Activated T-helper 1 cell treated with Interleukin-2 at 50 U/mL for 16 hours (primary cell): ENCODE data around the gene SCN4B.

Source experiments
- DNase-seq: peaks from one replicate; pipeline ENCODE4 v3.0.0-alpha.2; 2020; ENCODE audit warnings: low read depth

The SCN4B gene

GRCh38 chr11:118129471-118130172, 23.0 kb downstream of the SCN4B start:
- no peak for DNase-seq

GRCh38 chr11:118128721-118129470, 23.7 kb downstream of the SCN4B start:
- DNase-seq = no peak

- DNase-seq = no peak
These were observed 24.3 kb downstream of the SCN4B start for GRCh38 chr11:118128310-118128709.

DNA sequence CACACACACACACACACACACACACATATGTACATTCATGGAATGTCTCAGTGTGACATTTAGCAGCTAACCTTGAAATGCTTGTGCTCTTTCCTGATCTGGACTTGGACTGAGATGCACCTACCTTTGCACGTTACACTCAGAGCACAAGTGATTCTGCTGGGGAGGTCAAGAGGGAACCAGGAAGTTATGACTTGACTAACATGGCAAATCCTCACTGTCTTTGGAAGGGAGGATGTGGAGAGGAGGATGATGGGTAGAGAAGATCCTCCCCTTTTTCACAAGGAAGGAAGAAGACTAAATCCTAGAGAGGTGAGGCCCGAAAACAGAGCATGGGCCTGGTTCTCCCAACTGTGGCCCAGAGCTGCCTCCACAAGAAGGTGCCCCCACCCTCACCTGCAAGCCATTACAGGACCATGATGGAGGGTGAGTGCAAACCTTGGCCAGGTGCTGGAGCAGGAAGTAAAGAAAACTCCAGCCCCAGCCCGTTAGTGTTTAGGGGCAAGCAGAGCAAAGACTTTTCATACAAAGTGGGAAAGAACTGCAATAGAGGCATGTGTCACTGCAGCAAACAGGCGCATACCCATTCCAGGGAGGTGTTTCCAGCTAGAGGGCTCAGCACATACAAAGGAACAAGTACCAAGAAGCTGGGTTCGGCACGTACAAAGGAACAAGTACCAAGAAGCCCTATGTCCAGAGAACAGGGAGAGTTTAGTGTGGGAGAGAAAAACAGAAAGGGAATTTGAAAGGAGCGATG, 26.4 kb downstream of the SCN4B start:
- DNase-seq = no peak

DNA sequence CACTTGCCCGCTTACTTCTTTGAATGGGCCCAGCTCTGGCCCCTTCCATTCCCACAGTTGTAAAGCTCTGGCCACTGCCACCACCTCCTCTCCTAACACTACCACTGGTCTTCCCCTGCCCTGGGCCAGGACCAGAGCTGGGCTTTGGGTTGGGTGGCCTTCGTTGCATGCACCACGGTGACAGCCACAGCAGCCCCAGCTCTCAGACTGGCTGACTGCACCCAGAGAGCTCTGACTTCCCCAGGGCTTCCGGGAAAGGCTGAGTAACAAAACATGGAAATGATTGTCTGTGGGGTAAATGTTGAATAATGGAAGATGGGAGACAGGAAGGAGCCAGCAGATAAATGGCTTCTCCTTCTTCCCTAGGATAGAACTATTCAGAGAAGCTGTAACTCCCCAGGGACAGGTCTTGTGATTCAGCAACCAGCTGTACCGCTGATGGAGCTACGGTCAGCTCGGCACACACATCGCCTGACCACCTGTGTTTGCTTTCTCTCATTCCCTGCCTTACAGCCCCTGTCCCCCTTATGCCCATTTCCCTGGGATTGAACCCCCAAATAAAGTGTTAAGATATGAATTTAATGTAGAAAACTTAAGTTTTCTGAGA, 27.6 kb downstream of the SCN4B start:
- no peak for DNase-seq

DNA sequence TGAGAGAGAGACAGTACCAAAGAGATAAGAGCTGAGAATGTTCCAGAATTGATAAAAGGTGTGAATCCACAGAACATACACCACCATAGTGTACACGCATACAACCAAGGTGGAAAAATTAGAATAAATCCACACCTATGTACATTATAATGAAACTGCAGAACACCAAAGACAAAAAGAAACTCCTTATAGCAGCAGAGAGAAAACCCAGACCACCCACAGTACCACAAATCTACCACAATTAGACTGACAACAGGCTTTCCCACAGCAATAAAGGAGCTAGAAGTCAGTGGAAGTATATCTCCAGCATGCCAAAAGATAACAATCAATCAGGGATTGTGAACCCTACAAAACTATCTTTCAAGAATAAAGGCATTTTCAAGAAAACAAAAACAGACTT, 31.8 kb downstream of the SCN4B start:
- DNase-seq = no peak

GRCh38 chr11:118117790-118118601, 34.6 kb downstream of the SCN4B start:
- no peak for DNase-seq

- DNase-seq = no peak
These were observed 37.6 kb downstream of the SCN4B start for GRCh38 chr11:118115048-118115447.

- no peak for DNase-seq
These were observed 38.4 kb downstream of the SCN4B start for GRCh38 chr11:118114266-118114665.

DNA sequence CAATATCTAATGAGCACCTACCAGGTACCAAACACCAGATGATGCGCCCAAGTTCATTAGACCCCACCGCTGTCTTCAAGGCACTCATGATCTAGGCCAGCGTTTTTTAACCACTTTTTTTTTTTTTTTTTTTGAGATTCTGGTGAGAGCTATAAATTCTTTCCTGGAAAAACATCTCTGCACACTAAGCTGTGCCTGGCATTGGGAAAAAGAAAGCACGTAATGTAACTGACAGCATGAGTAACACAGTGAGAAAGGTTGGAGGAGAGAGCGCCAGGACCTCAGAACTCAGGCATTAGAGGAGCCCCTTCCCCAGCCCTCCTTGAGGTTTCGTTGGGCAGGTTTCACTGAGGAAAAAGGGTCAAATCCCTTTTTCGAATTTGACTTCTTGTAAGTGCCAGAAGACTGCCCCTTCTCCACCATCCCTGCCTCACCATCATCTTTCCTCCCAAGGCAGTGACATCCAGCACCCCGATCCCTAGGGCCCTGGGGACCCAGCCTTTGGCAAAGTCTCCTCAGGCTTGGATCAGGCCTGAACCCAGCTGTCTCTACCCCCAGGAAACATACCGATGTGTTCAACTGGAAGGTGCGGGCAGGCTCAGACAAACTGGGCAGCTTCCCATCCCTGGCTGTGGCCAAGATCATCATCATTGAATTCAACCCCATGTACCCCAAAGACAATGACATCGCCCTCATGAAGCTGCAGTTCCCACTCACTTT, 39.8 kb downstream of the SCN4B start:
- no peak for DNase-seq

DNA sequence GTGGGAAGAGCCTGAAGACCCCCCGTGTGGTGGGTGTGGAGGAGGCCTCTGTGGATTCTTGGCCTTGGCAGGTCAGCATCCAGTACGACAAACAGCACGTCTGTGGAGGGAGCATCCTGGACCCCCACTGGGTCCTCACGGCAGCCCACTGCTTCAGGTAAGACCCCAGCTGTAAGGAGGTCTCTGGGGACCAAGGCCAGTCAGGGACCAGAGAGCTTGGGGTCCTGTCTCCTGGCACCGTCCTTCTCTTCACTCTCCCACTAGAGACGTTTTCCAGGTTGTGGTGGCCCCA, 40.9 kb downstream of the SCN4B start:
- DNase-seq = no peak

- no peak for DNase-seq
These were observed 41.4 kb downstream of the SCN4B start for GRCh38 chr11:118111019-118111743.

DNA sequence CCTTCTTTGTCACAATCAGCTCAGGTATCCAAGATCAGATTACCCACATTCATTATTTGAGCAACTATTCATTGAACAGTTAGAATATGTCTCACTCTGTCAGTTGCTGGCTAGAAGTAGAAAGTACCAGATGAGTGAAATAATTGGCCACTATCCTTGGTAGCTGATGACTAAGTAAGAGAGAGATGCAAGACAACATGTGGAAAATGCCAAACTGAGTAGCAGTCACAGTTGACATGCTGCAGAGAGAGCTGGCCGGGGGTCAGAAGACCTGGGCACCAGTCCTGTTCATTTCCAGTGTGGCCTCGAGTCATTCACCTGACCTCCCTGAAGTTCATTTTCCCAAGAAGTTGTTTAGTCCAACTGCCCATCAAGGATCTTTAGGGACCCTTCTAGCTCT, 43.4 kb downstream of the SCN4B start:
- DNase-seq = no peak

DNA sequence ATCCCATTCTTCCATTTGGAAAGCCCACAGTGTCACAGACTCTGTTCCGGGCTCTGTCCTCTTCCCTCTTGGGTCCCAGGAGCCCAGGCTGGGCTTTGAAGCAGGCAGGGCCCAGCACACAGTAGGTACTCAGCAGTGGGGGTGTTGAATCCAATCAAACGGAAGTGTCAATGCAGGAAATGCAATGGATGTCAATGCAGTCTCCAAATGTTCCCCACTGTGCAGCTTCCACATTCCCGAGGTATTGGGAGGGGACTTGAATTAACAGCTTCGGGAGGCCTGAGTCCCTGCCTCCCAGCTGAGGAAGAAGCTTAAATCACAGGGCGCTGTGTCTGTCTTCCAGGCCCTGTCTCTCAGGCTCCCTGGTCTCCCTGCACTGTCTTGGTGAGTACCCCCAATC, 44.1 kb downstream of the SCN4B start:
- no peak for DNase-seq

DNA sequence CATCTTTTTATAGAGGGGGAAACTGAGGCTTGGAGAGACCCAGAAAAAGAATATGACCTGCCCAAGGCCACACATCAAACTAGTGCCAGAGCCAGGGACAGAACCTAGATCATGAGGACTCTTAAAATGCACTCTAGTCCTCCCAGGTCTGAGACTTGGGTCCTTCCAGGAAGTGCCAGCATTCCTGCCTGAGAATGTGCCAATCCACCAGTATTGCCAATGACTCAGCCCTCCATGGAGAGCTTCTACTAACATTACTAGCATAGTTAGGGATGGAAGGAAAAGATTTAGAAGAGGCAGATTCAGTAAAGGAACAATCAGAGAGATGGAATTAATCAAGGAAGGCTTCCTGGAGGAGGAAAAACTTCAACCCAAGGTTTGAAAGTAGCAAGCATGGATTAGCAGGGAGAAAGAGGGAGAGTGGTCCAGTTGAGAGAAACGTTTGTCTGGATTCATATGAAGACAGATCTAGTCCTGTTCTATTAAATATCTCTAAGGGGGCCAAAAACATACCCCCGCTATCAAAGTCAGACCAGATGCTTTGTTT, 45.8 kb downstream of the SCN4B start:
- DNase-seq = no peak

DNA sequence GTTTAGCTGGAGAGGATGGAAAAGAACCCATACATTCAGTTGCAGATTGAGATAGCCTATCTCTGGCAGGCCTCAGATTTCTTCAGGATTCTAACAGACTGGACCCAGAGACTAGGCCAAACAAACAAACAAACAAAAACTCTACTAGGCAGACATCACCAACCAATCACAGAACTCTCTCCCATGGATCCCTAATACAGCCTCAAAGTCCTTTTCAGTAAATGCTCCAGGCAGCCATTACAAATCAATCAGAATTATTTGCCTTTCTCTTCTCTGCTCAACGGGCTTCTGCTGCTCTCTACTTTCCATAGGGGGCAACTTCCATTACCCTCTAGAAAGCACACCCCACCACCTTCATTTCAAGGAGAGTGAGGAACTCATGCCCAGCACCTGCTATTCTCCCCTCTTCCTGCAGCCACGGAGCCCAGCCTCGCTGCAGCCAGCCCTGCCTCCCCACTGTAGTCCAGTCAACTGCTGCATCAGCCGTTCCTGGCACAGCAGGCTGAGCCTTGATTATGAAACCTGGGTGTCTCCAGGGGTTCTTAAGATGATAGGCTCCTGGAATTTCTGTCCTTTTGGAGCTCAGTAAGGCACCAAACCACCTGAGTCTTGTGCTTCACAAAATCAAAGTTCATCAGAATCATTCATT, 46.8 kb downstream of the SCN4B start:
- no peak for DNase-seq

GRCh38 chr11:118104491-118104890, 48.1 kb downstream of the SCN4B start:
- DNase-seq = no peak

DNA sequence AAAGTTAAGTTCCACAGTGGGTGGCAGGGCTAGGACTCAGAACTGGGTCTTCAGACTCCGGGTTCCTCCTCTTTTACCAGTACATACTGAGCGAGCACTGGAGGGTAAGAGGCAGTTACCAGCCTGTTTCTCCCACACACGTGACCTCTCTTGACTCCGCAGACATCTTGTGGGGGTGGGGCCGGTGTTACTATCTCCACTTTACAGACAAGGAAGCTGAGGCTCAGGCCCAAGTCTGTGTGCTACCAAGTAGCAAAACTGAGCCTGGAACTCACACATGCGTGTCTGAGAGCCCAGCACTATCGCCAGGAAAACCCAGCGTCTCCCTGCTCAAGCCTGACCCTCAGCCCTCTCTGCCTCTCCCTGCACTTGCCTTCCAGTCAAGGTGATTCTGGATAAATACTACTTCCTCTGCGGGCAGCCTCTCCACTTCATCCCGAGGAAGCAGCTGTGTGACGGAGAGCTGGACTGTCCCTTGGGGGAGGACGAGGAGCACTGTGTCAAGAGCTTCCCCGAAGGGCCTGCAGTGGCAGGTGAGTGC, 49.8 kb downstream of the SCN4B start:
- no peak for DNase-seq

DNA sequence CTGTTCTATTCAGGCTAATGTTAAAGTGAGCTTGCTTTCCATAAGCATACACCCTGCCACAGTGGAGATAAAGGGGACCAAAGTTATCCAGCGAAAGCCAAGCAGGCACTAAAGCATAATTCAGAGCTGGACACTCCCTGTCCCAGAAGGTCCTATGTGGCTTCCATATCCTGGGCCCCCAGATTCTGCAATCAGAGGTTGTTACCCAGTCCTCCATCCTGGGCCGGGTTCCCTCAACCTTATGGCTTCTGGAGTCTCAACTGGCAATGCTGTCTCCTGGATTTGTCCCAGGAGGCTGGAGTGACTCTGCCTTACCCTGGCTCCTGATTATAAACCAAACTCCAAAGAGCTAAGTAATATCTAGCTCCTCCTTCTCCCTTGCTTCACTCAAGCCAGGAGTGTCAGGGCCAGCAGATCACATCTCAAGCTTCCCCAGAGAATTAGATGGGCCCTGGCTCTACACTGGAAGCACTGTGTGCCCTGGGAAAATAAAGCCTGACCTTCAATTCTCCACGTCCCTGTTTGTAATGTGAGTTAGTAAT, 51.9 kb downstream of the SCN4B start:
- DNase-seq = no peak
